WTC11 (cell line): Measurements from ENCODE around the gene BHLHE40.

Experiments used
- RELA ChIP-seq: sonication (generic); formaldehyde crosslinking; IDR thresholded peaks from 2 replicates; pipeline ENCODE4 v1.8.1; 2022; ENCODE audit warnings: missing genetic modification reagents, mild to moderate bottlenecking, borderline replicate concordance
- TCF7 ChIP-seq: sonication (generic); formaldehyde crosslinking; IDR thresholded peaks from 2 replicates; pipeline ENCODE4 v1.8.0; 2022; ENCODE audit warnings: mild to moderate bottlenecking, low read depth, missing genetic modification reagents, moderate library complexity
- ZNF121 ChIP-seq: sonication (generic); formaldehyde crosslinking; IDR thresholded peaks from 2 replicates; pipeline ENCODE4 v1.8.0; 2023; ENCODE audit warnings: missing genetic modification reagents
- TF ChIP-seq, protein P1 (sequence below): sonication (generic); formaldehyde crosslinking; IDR thresholded peaks from 2 replicates; pipeline ENCODE4 v1.8.0; 2022; ENCODE audit warnings: mild to moderate bottlenecking, missing genetic modification reagents
- TF ChIP-seq, protein P2 (sequence below): fragments of 200-600 bp; IDR thresholded peaks from 2 replicates; pipeline ENCODE4 v1.8.0; 2022; ENCODE audit warnings: antibody characterized with exemption

DNA sequence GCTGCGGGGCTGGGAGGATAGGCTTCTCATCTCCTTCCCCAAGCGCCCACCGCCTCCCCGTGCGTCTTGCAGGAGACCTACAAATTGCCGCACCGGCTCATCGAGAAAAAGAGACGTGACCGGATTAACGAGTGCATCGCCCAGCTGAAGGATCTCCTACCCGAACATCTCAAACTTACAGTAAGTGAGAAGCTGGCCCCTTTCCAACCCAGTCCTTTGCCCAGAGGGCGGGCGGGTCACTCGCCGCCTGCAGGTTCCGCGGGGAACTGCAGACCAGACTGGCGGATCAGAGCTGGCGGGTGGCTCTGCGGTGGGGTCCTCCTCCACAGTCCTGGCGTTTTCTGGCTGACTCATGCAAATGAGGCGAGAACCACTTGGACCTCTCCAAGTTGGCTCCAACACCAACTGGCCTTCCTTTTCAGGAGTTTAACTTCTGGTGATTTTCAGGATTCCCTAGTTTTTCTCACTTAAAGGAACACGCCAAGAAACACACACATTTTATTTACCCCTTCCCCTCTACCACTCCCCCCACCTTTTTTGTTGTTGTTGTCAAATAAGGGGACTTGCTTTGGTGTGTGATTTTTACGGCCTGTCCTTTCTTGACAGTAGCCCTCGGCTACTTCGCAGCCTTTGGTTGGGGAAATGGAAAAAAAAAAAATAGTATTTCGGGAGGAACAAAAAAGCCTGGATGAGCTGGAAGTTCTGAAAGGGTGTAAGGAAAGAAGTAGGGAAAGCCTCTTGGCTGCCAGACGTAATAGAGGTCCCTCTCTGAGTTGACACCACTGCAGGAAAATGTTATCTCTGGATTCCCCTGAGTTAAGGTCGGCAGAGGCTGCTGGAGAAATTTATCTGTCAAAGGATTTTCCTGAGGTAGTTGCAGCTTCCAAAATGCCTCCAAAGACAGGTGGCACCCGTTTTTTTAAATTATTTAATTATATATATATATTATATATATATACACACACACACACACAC, 1.3 kb downstream of the BHLHE40 start:
- TF ChIP-seq TCF7 (CRISPR knock-in tag) = no peak
- TF ChIP-seq, protein P1, sequence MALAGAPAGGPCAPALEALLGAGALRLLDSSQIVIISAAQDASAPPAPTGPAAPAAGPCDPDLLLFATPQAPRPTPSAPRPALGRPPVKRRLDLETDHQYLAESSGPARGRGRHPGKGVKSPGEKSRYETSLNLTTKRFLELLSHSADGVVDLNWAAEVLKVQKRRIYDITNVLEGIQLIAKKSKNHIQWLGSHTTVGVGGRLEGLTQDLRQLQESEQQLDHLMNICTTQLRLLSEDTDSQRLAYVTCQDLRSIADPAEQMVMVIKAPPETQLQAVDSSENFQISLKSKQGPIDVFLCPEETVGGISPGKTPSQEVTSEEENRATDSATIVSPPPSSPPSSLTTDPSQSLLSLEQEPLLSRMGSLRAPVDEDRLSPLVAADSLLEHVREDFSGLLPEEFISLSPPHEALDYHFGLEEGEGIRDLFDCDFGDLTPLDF (CRISPR knock-in tag) = no peak
- peak; percentile 99 for TF ChIP-seq ZNF121
- TF ChIP-seq, protein P2, sequence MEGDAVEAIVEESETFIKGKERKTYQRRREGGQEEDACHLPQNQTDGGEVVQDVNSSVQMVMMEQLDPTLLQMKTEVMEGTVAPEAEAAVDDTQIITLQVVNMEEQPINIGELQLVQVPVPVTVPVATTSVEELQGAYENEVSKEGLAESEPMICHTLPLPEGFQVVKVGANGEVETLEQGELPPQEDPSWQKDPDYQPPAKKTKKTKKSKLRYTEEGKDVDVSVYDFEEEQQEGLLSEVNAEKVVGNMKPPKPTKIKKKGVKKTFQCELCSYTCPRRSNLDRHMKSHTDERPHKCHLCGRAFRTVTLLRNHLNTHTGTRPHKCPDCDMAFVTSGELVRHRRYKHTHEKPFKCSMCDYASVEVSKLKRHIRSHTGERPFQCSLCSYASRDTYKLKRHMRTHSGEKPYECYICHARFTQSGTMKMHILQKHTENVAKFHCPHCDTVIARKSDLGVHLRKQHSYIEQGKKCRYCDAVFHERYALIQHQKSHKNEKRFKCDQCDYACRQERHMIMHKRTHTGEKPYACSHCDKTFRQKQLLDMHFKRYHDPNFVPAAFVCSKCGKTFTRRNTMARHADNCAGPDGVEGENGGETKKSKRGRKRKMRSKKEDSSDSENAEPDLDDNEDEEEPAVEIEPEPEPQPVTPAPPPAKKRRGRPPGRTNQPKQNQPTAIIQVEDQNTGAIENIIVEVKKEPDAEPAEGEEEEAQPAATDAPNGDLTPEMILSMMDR = peak; percentile 87
- TF ChIP-seq RELA (CRISPR knock-in tag) = no peak
